Measurements from ENCODE around the gene CCHCR1. TPM values are rescaled to one million over a fixed set of nuclear protein-coding genes. Genes with fewer than 3 reads are reported as not detected.

CCHCR1 gene
- total RNA-seq, 1 donor from 2014 or later, result 14.7 TPM

- DNase-seq (ENCODE audit: low spot score in 2 of 2), result no peak
Measured at GRCh38 chr6:31125162-31125561, 32.4 kb downstream of the CCHCR1 start.

DNA sequence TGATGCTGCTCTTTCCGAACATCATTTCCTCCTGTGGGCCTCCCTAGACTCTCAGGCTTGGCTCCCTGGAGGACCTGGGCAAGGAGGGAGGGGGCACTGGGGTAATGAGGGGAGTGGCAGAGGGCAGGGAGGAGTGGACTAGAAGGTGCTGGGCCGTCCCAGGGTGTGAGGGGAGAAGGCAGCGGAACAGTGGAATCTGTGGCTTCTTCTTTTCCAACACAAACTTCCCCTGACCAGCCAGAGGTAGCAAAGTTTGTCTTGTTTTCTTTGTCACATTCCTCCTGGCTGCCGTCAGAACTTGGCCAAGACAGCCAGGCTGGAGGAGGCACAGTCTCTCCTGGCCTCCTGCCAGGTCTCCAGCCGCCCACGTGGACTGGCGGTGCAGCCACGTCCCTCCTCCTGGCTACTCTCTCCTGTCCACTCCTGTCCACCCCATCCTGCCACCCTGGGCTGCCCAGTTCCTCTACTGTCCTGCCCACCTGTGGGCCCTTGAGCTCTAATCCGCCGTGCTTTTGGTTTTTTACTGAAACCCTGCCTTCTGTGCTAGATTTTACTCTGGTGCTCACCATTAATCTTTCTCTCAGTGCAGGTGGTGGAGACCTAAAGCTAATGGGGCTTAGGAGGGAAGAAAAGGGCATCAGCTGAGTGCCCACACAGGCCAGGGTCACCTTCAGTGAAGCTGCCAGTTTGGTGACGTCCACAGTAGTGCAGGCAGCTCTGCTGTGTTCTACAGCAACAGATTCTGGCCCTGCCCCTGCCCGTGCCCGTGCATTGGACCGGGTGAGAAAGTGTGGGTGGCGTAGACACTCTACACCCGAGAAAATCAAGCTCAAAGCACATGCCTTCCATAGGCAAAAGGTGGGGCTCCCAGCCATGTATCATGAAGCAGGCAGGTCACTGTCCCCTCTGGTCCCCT is 34.6 kb downstream of the CCHCR1 start:
- no peaks in the 10 kb centered on the region for H3K27me3 ChIP-seq
- no peak overlapping the region for H3K4me3 ChIP-seq
- H3K4me1 ChIP-seq, result peaks cover 0 to 12% of the 10 kb centered on the region in 2 donors
- DNase-seq (ENCODE audit: low spot score in 2 of 2), result peak in 1 of 2 donors; percentile 78
- TF ChIP-seq, protein P1, sequence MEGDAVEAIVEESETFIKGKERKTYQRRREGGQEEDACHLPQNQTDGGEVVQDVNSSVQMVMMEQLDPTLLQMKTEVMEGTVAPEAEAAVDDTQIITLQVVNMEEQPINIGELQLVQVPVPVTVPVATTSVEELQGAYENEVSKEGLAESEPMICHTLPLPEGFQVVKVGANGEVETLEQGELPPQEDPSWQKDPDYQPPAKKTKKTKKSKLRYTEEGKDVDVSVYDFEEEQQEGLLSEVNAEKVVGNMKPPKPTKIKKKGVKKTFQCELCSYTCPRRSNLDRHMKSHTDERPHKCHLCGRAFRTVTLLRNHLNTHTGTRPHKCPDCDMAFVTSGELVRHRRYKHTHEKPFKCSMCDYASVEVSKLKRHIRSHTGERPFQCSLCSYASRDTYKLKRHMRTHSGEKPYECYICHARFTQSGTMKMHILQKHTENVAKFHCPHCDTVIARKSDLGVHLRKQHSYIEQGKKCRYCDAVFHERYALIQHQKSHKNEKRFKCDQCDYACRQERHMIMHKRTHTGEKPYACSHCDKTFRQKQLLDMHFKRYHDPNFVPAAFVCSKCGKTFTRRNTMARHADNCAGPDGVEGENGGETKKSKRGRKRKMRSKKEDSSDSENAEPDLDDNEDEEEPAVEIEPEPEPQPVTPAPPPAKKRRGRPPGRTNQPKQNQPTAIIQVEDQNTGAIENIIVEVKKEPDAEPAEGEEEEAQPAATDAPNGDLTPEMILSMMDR (IDR thresholded peaks at IDR 0.05), result no peak
- no peaks in the 10 kb centered on the region for H3K9me3 ChIP-seq
- intact Hi-C loops (cut with DNase I), result no loop called here
- H3K27ac ChIP-seq, result peak overlapping the region; percentile 48 to 56
- H3K36me3 ChIP-seq, result no peaks in the 10 kb centered on the region

More at GRCh38 chr6:31125162-31125561, 32.4 kb downstream of the CCHCR1 start:
- TF ChIP-seq, protein P1 (IDR thresholded peaks at IDR 0.05), result no peak
- intact Hi-C loops (cut with DNase I), result no loop called here
- H3K27me3 ChIP-seq, result no peaks in the 10 kb centered on the region
- no peaks in the 10 kb centered on the region for H3K36me3 ChIP-seq
- no peak overlapping the region for H3K27ac ChIP-seq
- peaks cover 0 to 12% of the 10 kb centered on the region in 2 donors for H3K4me1 ChIP-seq
- H3K4me3 ChIP-seq, result no peak overlapping the region
- no peaks in the 10 kb centered on the region for H3K9me3 ChIP-seq

DNA sequence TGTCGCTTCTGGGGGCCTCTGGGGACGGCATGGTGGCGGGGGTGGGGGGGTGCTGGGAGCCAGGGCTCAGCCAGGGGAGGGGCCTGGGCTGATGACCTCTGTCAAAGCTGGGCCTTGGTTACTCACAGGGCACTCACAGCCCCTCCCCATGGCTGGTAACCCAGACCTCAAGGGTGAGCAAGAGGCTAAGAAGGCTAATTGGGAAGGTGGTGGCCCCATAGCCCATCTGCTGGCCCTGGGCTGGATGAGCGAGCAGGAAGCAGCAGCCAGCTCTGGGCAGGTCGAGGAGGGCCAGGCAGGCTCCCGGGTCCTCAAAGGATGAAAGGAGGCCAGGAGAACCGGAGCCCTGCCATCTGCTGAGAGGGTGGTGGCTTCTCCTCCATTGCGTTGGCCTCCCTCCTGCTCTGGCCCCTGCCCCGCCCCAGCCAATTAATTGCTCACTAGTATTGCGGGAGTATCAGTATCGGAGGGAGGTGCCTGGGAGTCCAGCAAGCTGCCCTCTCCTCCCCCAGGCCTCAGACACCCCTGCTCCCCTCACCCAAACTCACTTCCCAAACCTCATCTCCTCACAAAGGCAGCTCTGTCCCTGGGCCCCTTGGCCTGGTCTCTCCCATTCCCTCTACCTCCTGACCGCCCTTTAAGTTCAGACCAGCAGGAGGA is 36.3 kb downstream of the CCHCR1 start:
- H3K27me3 ChIP-seq, result no peaks in the 10 kb centered on the region
- H3K4me3 ChIP-seq, result no peak overlapping the region
- DNase-seq (ENCODE audit: low spot score in 2 of 2), result no peak
- H3K36me3 ChIP-seq, result no peaks in the 10 kb centered on the region
- no peak overlapping the region for H3K27ac ChIP-seq
- H3K4me1 ChIP-seq, result peaks cover 0 to 12% of the 10 kb centered on the region in 2 donors
- intact Hi-C loops (cut with DNase I), result no loop called here
- TF ChIP-seq, protein P1 (IDR thresholded peaks at IDR 0.05), result no peak
- no peaks in the 10 kb centered on the region for H3K9me3 ChIP-seq

DNA sequence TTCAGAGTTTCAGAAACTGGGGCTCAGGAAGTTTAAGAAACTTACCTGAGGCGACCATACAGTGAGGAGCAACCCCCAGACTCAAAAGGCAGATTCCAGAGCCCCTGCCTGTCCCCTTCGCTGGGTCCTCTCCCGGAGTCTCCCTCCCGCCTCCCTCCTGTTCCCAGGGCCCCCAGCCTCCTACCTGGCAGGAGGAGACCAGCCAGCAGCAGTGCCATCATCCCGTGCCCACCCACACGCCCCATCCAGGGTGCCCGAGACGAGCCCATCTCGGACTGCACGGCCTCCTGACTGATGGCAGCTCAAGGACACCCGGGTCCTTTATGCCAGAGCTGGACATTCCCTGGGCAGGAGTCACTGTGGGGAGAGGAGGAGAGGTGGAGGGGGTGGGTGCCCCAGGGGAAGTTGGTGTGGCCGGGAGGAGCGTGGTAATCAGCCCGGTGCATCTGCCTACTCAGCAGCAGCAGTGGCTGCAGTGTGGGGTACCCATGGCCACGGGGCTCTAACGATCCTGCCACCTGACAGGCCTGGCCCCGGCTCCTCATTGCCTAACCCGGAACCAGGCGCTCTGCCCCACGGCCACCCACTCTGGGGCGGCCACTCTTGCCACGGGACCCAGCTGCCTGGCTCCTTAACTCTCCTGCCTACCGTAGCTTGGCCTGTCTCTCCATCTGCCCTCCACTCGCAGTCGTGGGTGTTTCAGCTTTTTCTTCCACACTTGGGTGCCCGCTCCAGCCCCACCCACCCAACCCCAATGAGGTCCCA is 37.3 kb downstream of the CCHCR1 start, which contains the start of gene CDSN:
Gene CDSN (minus strand): TSS at position 296 of the 765 bp plus-strand sequence. CDS start 27 bp downstream, at position 269.
- no peaks in the 10 kb centered on the region for H3K27me3 ChIP-seq
- TF ChIP-seq, protein P1 (IDR thresholded peaks at IDR 0.05), result no peak
- peaks cover 0 to 14% of the 10 kb centered on the region in 2 donors for H3K4me1 ChIP-seq
- intact Hi-C loops (cut with DNase I), result no loop called here
- DNase-seq (ENCODE audit: low spot score in 2 of 2), result no peak
- H3K4me3 ChIP-seq, result no peak within 1 kb of the TSS
- no peaks in the 10 kb centered on the region for H3K36me3 ChIP-seq
- no peaks in the 10 kb centered on the region for H3K9me3 ChIP-seq
- H3K27ac ChIP-seq, result no peak within 1 kb of the TSS

- Histone ChIP-seq H3K9me3 (no peaks in the 10 kb centered on the region), H3K27me3 (no peaks in the 10 kb centered on the region), H3K4me3 (no peak overlapping the region), H3K27ac (no peak overlapping the region), H3K4me1 (peaks cover 0 to 29% of the 10 kb centered on the region in 2 donors), H3K36me3 (no peaks in the 10 kb centered on the region)
- DNase-seq (ENCODE audit: low spot score in 2 of 2), result no peak
- TF ChIP-seq, protein P1 (IDR thresholded peaks at IDR 0.05), result no peak
- intact Hi-C loops (cut with DNase I), result no loop called here
Measured at GRCh38 chr6:31118178-31118577, 39.4 kb downstream of the CCHCR1 start.
